Keratinocyte (primary cell): ENCODE results near the gene MDH1B. TPM values are rescaled to one million over a fixed set of nuclear protein-coding genes. Genes with fewer than 3 reads are reported as not detected.

Experiments
- DNase-seq: peaks from one replicate; pipeline ENCODE4 v3.0.0-alpha.2; 2011; ENCODE audit warnings: low read depth, missing footprints, low spot score
- FAIRE-seq: peaks from 2 replicates; lab custom pipeline; 2011; peaks lifted over from hg19 to GRCh38; lab: Jason Lieb, UNC
- H2AFZ ChIP-seq: 2 replicates; pipeline ENCODE4 v1.6.0; 2012; ENCODE audit warnings: low read length, control low read depth, inconsistent platforms; ENCODE audit not compliant: control insufficient read depth
- H3K27ac ChIP-seq: 2 replicates; pipeline ENCODE4 v1.5.1; 2011; ENCODE audit warnings: low read length; ENCODE audit not compliant: control insufficient read depth, insufficient read depth
- H3K27me3 ChIP-seq: 3 replicates; pipeline ENCODE4 v1.6.0; 2011; ENCODE audit warnings: low read length; ENCODE audit not compliant: control insufficient read depth, insufficient read depth; ENCODE audit errors: extremely low read depth
- H3K36me3 ChIP-seq, 2 experiments: 2 replicates in 1 of 2; 3 replicates in 1 of 2; pipeline ENCODE4 v1.5.1; 2011; ENCODE audit warnings: low read length in 2 of 2, mild to moderate bottlenecking in 1 of 2; ENCODE audit not compliant: control insufficient read depth in 2 of 2, insufficient read depth in 2 of 2; ENCODE audit errors: extremely low read depth in 1 of 2
- H3K4me1 ChIP-seq: 3 replicates; pipeline ENCODE4 v1.5.1; 2011; ENCODE audit warnings: low read length; ENCODE audit not compliant: control insufficient read depth, insufficient read depth; ENCODE audit errors: extremely low read depth
- H3K4me2 ChIP-seq: 3 replicates; pipeline ENCODE4 v1.6.0; 2011; ENCODE audit warnings: low read depth, low read length; ENCODE audit not compliant: control insufficient read depth, insufficient read depth; ENCODE audit errors: extremely low read depth
- H3K4me3 ChIP-seq, 3 experiments: fragments of 200-600 bp in 1 of 3; sonication (generic) in 1 of 3; 2 replicates in 2 of 3; 3 replicates in 1 of 3; pipeline ENCODE4 v1.5.1; 2011 to 2016; ENCODE audit warnings: low read length in 3 of 3, mild to moderate bottlenecking in 3 of 3, control low read depth in 2 of 3, inconsistent platforms in 1 of 3, low read depth in 1 of 3, mixed read lengths in 1 of 3, mixed run types in 1 of 3, moderate library complexity in 1 of 3; ENCODE audit not compliant: control insufficient read depth in 2 of 3, insufficient read depth in 2 of 3; ENCODE audit errors: extremely low read depth in 1 of 3
- H3K79me2 ChIP-seq: 2 replicates; pipeline ENCODE4 v1.6.0; 2012; ENCODE audit warnings: low read length; ENCODE audit not compliant: control insufficient read depth, insufficient read depth
- H3K9ac ChIP-seq: 3 replicates; pipeline ENCODE4 v1.6.0; 2011; ENCODE audit warnings: low read length; ENCODE audit not compliant: control insufficient read depth, insufficient read depth; ENCODE audit errors: extremely low read depth
- H3K9me1 ChIP-seq: 3 replicates; pipeline ENCODE4 v1.6.0; 2011; ENCODE audit warnings: low read length; ENCODE audit not compliant: control insufficient read depth, insufficient read depth; ENCODE audit errors: extremely low read depth
- H3K9me3 ChIP-seq: 2 replicates; pipeline ENCODE4 v1.5.1; 2012; ENCODE audit warnings: low read depth, low read length; ENCODE audit not compliant: control insufficient read depth
- H4K20me1 ChIP-seq: 3 replicates; pipeline ENCODE4 v1.6.0; 2011; ENCODE audit warnings: low read length; ENCODE audit not compliant: control insufficient read depth, insufficient read depth; ENCODE audit errors: extremely low read depth
- EZH2 ChIP-seq: IDR thresholded peaks from one replicate; pipeline ENCODE4 v1.6.1; 2012; ENCODE audit warnings: inconsistent platforms, mild to moderate bottlenecking, low read length, moderate library complexity
- dilution Hi-C: fragments of 300-500 bp; cut with MboI; formaldehyde crosslinking; loops from one replicate; pipeline ENCODE4 v1.7.0; 2020; ENCODE audit warnings: low sequenced_read_pairs; ENCODE audit not compliant: extremely low pct_ligation_motif_present
- polyA plus RNA-seq, 5 experiments: library from polyadenylated mRNA; depleted of rRNA in 3 of 5; stranded (reverse) in 3 of 5; stranded (forward) in 1 of 5; unstranded in 1 of 5; fragments of >200 nt; gene quantifications; 1 replicate in 1 of 5; 2 replicates in 3 of 5; 3 replicates in 1 of 5; pipeline versions ENCODE4 v1.2.1 to v1.2.3, GENCODE V29; 2011 to 2012; ENCODE audit warnings: missing spikeins in 2 of 5, low read depth in 1 of 5, low replicate concordance in 1 of 5
- TF ChIP-seq, protein P1 (sequence below), 3 experiments: IDR thresholded peaks in 1 of 3; conservative IDR thresholded peaks in 1 of 3; optimal IDR thresholded peaks in 1 of 3; 2 replicates in 2 of 3; 3 replicates in 1 of 3; pipeline versions ENCODE3 to v1.5.1; 2011; ENCODE audit warnings: low read length in 3 of 3, mild to moderate bottlenecking in 3 of 3, moderate library complexity in 2 of 3, control low read depth in 1 of 3, inconsistent platforms in 1 of 3; ENCODE audit not compliant: insufficient read depth in 2 of 3; ENCODE audit errors: extremely low read depth in 1 of 3

The MDH1B gene
- polyA plus RNA-seq, 1 donor (not counting 4 experiments of a cell fraction or from before 2014, with no cell fraction given) = 1.0 TPM

DNA sequence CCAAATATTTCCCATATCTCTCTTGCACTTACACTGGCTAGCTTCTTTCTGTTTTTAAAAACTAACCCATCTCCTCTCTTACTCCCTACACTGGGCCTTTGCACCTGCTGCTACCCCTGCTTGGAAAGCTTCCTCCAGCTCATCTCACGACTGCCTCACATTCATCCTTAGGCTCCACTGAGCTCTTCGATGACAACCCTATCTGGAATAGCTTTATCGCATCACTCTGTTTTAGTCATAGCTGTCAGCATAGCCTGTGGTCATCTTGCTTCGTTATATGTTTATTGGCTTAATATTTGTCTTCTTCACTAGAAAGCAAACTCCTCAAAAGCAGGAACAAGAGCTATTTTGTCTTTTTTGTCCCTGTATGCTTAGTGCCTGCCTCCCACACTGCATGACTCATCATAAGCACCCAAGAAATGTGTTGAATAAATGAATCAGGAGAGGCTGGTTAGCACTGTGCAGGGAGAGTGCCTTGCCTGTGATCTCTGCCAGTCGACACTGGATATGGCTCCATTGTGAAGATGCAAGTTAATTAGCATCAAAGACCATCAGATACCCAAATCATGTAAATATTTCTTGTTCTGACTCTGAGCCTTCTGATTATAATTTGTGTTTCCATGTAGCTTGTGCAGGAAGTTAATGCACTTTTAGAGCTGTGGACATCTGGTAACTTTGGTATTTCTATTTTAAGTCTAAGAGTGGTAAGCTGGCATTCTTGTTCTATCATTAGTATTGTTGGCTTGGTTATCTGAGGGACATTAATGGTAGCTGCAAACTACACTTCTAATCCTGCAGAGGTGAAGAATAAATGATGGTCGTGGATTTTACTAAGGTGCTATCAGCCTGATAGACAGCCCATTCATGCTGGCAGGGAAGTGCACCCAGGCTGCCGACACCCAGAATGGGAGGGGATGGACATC lies 36.6 kb downstream of the MDH1B start:
- no peak for FAIRE-seq

DNA sequence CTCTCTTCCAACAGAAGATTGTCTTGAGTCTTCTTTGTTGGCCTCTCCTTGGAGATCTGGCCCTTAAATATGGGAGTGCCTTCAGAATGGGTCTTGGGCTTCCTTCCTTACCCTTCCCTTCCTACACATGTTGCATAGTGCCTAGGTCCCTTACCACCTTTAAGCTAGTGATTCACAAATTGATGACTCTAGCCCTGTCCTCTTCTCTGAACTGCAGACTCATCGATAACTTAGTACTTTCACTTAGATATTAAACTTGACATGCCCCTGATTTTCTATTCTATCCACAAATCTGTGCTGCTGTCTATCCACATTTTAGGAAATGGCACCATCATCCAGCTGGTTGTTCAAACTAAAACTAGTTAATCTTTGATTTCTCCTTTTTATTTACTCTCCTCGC lies 37.8 kb downstream of the MDH1B start:
- no peak overlapping the region for H3K27ac ChIP-seq
- H4K20me1 ChIP-seq = no peaks in the 10 kb centered on the region
- no peaks in the 10 kb centered on the region for H3K9me1 ChIP-seq
- H2AFZ ChIP-seq = no peak overlapping the region
- DNase-seq (no peak), FAIRE-seq (no peak)
- H3K4me2 ChIP-seq = no peak overlapping the region
- H3K79me2 ChIP-seq = no peaks in the 10 kb centered on the region
- no peaks in the 10 kb centered on the region for H3K9me3 ChIP-seq
- no peak for TF ChIP-seq EZH2
- TF ChIP-seq, protein P1, sequence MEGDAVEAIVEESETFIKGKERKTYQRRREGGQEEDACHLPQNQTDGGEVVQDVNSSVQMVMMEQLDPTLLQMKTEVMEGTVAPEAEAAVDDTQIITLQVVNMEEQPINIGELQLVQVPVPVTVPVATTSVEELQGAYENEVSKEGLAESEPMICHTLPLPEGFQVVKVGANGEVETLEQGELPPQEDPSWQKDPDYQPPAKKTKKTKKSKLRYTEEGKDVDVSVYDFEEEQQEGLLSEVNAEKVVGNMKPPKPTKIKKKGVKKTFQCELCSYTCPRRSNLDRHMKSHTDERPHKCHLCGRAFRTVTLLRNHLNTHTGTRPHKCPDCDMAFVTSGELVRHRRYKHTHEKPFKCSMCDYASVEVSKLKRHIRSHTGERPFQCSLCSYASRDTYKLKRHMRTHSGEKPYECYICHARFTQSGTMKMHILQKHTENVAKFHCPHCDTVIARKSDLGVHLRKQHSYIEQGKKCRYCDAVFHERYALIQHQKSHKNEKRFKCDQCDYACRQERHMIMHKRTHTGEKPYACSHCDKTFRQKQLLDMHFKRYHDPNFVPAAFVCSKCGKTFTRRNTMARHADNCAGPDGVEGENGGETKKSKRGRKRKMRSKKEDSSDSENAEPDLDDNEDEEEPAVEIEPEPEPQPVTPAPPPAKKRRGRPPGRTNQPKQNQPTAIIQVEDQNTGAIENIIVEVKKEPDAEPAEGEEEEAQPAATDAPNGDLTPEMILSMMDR (optimal IDR thresholded peaks at IDR 0.05 in 1 of 3, IDR thresholded peaks at IDR 0.05 in 1 of 3, conservative IDR thresholded peaks at IDR 0.05 in 1 of 3; ENCODE audit: extremely low read depth in 1 of 3, insufficient read depth in 2 of 3, low read length in 3 of 3) = no peak
- no peak overlapping the region for H3K4me3 ChIP-seq
- H3K27me3 ChIP-seq = no peaks in the 10 kb centered on the region
- H3K4me1 ChIP-seq = no peaks in the 10 kb centered on the region
- no peaks in the 10 kb centered on the region for H3K36me3 ChIP-seq
- no peak overlapping the region for H3K9ac ChIP-seq
- dilution Hi-C loops = no loop called here

More for the DNA sequence above, 36.6 kb downstream of the MDH1B start:
- no peak overlapping the region for H3K4me3 ChIP-seq
- H3K9ac ChIP-seq = no peak overlapping the region
- H3K36me3 ChIP-seq = no peaks in the 10 kb centered on the region
- H3K27ac ChIP-seq = no peak overlapping the region
- no peak for DNase-seq
- H3K4me1 ChIP-seq = no peaks in the 10 kb centered on the region
- no peak overlapping the region for H3K4me2 ChIP-seq
- H3K9me1 ChIP-seq = no peaks in the 10 kb centered on the region
- H3K9me3 ChIP-seq = no peaks in the 10 kb centered on the region
- H4K20me1 ChIP-seq = no peaks in the 10 kb centered on the region
- H2AFZ ChIP-seq = no peak overlapping the region
- H3K79me2 ChIP-seq = no peaks in the 10 kb centered on the region
- no peak for TF ChIP-seq EZH2
- TF ChIP-seq, protein P1 (optimal IDR thresholded peaks at IDR 0.05 in 1 of 3, IDR thresholded peaks at IDR 0.05 in 1 of 3, conservative IDR thresholded peaks at IDR 0.05 in 1 of 3; ENCODE audit: extremely low read depth in 1 of 3, insufficient read depth in 2 of 3, low read length in 3 of 3) = no peak
- no peaks in the 10 kb centered on the region for H3K27me3 ChIP-seq
- dilution Hi-C loops = no loop called here
